Suppressor macrophage treated with lipopolysaccharide for 1 hour (primary cell): ENCODE data around the gene COL28A1.
"Not testable (repeated sequence)": the region's sequence is repeated elsewhere in the genome, so short reads cannot be mapped to it uniquely, and the experiment has no call there.

Experiments
- DNase-seq, 3 donors: peaks; one replicate each; pipeline ENCODE4 v3.0.0-alpha.2; 2020 to 2022

COL28A1 gene

GRCh38 chr7:7561591-7561990 is 25.9 kb upstream of the COL28A1 start:
- DNase-seq, result not testable (repeated sequence)

DNA sequence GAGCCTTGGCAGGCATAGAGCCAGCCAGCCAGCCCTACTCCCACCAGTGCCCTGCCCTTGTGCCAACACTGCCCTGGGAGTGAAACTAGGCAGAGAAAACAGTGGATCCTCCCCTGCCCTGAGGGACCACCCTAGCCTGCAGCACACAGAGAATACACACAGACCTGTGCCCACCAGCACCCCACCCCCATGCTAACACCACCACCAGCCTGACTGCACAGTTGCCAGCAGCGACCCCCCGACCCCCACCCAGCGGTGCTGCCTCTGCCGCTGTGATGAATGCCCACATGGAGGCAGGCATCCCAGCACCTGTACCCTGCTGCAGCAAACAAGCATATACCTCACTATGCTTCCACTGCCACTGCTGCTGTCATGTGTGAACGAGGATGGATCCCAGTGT is 21.6 kb upstream of the COL28A1 start:
- no peak for DNase-seq

DNA sequence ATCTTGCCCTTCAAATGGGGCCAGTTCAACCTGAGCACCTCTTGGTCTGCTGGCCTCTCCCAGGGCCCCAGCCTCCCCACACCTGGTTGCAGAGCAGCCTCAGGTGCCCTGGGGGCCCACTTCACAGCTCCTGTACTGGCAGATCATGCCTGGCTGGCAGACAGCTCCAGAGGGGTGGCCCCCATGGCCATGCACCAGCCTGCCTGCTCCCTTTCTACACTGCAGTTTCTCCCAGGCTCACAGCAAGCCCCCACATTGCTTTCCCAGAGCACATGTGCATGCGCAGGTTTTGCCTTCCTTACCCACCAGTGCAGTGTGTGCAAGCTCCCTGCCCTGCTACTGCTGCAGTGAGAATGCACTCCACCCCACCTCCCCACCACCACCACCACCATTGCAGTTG is 21.2 kb upstream of the COL28A1 start:
- DNase-seq, result no peak

GRCh38 chr7:7554649-7555575 is 19.2 kb upstream of the COL28A1 start:
- no peak for DNase-seq

DNA sequence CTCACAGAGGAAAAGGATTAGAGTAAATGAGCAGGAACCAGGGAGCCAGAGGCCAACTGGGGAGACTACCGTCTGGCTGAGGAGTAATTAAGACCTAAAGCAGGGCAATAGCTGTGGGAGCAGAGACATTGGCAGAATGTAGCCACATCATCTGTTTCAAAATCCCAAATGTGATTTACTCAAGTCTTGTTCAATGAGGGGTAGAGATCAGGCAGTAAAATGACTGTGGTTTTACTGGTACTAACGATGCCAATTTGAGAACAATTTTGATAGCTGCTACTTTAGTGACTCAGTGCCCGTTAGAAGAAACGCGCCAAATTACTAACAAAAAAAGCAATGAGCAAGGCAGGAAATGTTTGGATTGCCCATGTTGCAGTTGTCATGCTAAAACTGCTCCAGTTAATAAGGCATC is 18.4 kb upstream of the COL28A1 start:
- no peak for DNase-seq

DNA sequence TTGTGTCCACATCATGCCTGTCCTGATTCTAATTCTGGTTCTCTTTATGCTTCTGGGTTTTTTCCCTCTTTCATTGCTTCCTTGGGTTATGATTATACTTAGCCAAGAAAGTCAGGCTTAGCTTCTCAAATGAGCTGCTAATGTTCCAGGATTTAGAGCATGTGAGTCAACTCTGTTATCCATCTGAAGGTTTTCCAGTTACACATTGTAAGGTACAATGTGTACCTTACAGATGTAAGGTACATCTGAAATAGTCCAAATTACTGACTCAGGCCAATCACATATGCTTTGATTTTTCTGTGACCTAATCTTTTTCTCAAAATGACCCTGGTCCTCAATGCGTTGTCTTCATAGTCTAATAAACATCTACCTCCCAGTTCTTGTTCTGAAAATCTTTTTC is 17.7 kb upstream of the COL28A1 start:
- DNase-seq, result no peak

DNA sequence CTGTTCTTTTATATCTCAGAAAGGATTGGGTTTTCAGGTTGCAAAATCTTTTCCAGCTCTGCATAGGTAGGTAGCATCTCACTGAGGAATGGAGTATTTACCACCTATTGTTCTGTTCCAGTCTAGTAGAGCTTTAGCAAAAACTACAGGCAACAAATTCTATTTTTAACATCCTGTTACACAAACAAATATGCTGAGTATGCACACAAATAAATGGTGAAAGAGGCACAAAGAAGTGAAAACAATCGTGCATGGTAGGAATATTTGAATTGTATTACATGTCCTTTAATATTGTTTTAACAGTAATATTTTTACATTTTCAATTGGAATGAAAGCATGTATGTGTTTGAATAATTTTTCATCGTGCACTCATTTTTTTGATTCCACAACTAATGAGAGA is 16.5 kb upstream of the COL28A1 start:
- no peak for DNase-seq

- DNase-seq, result no peak
These were observed 15.0 kb upstream of the COL28A1 start for GRCh38 chr7:7550663-7551062.

GRCh38 chr7:7548407-7548806 is 12.7 kb upstream of the COL28A1 start:
- DNase-seq, result no peak

DNA sequence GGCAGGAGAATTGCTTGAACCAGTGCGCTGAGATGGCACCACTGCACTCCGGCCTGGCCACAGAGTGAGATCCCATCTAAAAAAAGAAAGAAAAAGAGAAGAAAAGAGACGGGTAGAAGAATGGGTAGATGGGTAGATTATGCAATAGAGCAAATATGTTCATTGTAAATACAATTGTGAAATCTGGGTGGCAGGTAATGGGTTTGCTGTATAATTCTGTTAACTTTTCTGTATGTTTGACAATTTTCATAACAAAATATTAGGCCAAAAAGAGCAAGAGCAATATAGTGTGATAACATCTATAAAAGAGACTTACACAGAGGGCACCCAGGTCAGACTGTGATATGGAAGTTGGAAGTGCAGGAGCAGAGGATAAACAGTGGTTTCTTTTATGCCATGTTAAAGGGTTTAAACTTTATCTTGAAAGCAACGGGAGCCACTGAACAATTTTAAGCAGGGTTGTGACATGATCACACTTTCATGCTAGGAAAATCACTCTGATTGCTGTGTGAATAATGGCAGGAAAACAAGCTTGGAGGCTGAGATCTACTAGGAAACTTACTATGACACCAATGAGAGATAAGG is 6.7 kb upstream of the COL28A1 start:
- DNase-seq, result no peak

GRCh38 chr7:7539711-7540110 is 4.0 kb upstream of the COL28A1 start:
- DNase-seq, result no peak

DNA sequence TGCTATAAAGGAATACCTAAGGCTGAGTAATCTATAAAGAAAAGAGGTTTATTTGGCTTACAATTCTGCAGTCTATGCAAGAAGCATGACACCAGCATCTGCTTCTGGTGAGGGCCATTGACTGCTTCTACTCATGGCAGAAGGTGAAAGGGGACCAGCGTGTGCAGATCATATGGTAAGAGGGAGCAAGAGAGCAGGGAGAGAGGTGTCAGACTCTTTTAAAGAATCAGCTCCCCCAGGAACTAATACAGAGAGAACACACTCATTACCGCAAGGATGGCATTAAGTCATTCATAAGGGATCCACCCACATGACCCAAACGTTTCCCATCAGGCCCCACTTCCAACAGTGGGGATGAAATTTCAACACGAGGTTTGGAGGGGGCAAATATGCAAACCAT is 3.5 kb upstream of the COL28A1 start:
- DNase-seq, result no peak

- DNase-seq, result no peak
These were observed 2.0 kb upstream of the COL28A1 start for GRCh38 chr7:7537711-7538110.

- no peak for DNase-seq
These were observed 835 bp upstream of the COL28A1 start for GRCh38 chr7:7536396-7537019.

DNA sequence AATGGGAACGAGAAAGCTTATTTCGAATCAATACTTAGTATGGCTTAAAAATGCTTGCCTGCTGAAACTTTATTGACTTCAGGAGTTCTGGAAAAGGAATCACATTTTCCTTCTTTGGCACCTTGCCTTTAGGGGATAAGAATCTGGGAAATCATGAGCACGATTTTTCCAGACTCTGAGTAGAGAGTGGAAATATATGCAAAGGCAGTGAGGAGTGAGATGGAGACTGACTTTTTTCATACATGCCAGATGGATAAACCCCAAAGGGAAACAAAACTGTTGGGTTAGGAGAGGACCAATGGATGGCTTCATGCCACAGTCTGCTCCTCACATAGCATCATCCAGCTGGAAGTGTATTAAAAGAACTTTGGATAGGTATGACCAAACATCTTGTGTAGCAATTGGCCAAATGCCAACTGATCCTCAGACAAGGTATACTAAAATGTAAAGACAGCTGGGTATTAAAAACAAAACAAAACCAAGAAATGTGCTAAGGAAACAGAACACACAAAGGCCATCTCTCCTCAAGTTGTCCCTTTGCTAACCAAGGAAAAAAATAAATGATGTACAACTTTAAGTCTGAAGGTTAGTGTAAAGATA is 1.7 kb downstream of the COL28A1 start:
- DNase-seq, result no peak

DNA sequence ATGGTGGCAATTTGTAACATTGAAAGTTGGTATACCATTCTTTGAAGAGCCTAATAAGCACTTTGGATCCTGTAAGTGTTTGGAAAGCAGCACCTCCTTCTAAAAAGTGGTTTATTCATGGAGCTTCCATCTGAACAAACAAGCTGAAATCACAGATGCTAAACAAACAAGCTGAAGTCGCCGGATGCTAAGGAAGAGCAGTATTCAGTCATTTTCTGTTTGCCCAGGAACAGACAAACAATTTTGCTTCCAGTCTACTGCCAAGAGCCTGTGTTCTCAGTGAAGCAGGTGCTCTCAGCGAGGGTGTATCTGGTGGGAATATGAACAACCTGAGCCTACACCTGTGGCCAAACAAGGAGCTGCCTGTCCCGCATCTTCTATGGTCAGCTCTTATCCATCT is 6.3 kb downstream of the COL28A1 start:
- no peak for DNase-seq

GRCh38 chr7:7527047-7527446 is 8.6 kb downstream of the COL28A1 start:
- DNase-seq, result no peak

GRCh38 chr7:7526006-7526405 is 9.7 kb downstream of the COL28A1 start:
- no peak for DNase-seq

DNA sequence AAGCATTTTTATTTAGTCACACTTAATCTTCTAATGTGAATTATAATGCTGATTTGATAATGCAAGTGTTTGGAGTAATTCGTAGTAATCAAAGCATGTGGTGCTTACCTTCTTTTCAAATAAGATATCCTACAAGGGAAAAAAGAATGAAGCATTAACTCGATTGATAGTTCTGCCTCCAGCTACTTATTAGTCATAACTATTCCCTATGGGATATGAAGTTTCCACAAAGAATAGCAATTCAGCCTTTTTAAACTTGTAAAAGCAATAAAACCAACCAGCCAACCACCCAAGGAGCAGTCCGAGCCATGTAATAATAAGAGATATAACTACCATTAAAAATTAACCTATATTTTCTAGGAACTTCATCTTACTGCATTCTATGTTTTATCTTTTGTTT is 11.6 kb downstream of the COL28A1 start:
- no peak for DNase-seq

DNA sequence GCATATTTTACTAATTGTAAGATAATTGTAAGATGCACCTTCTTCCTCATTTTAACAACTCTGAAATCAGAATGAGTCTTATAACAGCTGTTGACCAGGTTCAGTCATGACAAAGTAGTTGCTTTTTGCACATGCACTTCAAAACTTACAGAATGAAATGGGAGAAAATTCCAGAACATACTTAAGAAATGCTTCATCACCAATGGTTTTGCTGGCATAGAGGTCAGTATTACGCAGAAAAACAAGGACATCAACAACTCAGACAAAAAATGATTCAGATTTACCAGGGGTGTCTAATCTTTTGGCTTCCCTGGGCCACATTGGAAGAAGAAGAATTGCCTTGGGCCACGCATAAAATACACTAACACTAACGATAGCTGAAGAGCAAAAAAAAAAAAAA is 13.3 kb downstream of the COL28A1 start:
- no peak for DNase-seq

- no peak for DNase-seq
These were observed 14.4 kb downstream of the COL28A1 start for GRCh38 chr7:7521259-7521658.

DNA sequence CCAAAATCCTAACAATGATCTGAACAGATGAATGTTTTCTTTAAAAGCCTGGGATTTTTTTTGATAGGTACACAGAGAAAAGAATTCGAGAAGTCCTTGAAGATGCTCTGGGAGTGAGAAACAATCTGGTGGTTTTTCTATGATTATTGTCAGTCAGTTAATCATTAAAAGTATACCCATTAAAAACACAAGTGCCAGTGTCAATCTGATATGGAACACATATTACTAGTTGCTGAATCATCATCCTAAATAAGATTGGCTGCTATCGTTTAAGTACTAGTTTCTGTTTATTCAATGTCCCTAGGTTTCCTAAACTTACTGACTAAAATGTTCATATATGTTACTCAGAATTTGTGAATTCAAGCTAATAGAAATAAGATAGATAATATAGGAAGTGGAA is 16.1 kb downstream of the COL28A1 start:
- no peak for DNase-seq

GRCh38 chr7:7519056-7519455 is 16.6 kb downstream of the COL28A1 start:
- peak; percentile 29 to 52 (median 49) for DNase-seq

GRCh38 chr7:7517754-7518153 is 17.9 kb downstream of the COL28A1 start:
- peak; percentile 29 to 65 (median 61) for DNase-seq
